GM13976 (cell line): Measurements from ENCODE around the gene KIAA0753.

Experiments used
- DNase-seq: peaks from one replicate; pipeline ENCODE4 v3.0.0; 2012; ENCODE audit warnings: low spot score
- in situ Hi-C: fragments of 300-500 bp; cut with MboI; formaldehyde crosslinking; loops from one replicate; pipeline ENCODE4 v1.12.0; 2022; ENCODE audit warnings: low sequenced_read_pairs, mixed read lengths, inconsistent platforms; ENCODE audit not compliant: unreplicated experiment
- TF ChIP-seq, protein P1 (sequence below): IDR thresholded peaks from 2 replicates; pipeline ENCODE4 v1.5.1; 2012; ENCODE audit warnings: borderline replicate concordance, mild to moderate bottlenecking; ENCODE audit not compliant: insufficient read depth; ENCODE audit errors: extremely low read depth, missing control alignments, control extremely low read depth

KIAA0753 gene

DNA sequence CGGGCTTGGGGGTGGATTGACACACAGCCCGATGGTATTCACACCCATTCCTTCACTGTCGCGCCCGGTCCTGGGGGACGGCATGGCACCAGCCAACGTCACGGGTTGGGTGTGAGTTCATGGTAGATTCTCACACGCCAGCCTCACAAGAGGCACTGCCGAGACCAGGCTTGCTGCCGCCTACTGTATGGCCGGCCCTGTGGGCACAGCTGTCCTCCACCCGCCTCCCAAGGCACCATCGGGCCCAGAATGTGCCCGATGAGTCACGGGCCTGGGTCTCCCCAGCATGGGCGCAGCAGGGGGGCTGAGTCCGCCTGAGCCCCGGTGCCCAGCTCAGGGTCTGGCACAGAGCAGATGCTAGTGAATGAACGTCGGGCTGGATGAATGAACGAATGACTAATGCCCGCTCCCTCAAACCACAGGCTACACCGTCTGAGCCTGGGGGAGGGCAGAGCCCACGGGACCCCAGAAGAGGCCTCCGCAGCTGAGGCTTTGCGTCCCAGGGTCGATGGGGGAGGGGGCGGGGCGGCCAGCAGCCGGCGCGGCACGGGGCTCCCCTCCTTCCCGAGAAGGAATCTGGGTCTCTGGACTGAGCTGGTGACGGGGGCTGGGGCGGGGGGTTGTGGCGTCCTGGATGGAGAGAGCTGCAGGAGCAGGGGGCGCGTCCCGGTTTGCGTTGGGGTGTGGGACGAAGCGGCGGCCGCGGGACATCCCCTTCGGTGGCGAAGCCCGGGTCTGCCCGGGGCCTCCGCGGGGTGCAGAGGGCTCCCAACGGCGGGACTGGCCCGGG lies 85.0 kb downstream of the KIAA0753 start:
- TF ChIP-seq, protein P1, sequence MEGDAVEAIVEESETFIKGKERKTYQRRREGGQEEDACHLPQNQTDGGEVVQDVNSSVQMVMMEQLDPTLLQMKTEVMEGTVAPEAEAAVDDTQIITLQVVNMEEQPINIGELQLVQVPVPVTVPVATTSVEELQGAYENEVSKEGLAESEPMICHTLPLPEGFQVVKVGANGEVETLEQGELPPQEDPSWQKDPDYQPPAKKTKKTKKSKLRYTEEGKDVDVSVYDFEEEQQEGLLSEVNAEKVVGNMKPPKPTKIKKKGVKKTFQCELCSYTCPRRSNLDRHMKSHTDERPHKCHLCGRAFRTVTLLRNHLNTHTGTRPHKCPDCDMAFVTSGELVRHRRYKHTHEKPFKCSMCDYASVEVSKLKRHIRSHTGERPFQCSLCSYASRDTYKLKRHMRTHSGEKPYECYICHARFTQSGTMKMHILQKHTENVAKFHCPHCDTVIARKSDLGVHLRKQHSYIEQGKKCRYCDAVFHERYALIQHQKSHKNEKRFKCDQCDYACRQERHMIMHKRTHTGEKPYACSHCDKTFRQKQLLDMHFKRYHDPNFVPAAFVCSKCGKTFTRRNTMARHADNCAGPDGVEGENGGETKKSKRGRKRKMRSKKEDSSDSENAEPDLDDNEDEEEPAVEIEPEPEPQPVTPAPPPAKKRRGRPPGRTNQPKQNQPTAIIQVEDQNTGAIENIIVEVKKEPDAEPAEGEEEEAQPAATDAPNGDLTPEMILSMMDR: no peak
- DNase-seq: peak; percentile 48
- in situ Hi-C loops: no loop called here

- TF ChIP-seq, protein P1: no peak
- in situ Hi-C loops: no loop called here
- DNase-seq: no peak
Measured at GRCh38 chr17:6554871-6555330, 85.6 kb downstream of the KIAA0753 start.

DNA sequence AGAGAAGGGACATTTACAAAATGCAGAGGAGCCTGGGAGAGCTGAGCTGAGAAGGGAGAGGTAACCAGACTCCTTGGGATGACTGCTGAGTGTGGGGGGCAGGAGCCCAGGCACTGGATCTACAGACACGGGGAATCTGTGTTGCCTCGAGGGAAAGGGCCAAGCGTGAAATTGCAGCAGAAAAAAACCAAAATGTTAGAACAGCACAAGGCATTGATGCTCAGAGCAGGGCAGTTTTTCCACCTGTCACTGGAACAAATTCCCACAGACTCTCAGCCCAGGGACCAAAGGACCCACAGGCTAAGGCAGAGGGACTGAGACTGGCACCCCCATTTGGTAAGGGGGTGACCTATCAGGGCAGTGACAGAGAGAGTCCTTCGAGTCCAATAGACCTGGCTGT lies 86.2 kb downstream of the KIAA0753 start:
- TF ChIP-seq, protein P1: no peak
- in situ Hi-C loops: no loop called here

DNA sequence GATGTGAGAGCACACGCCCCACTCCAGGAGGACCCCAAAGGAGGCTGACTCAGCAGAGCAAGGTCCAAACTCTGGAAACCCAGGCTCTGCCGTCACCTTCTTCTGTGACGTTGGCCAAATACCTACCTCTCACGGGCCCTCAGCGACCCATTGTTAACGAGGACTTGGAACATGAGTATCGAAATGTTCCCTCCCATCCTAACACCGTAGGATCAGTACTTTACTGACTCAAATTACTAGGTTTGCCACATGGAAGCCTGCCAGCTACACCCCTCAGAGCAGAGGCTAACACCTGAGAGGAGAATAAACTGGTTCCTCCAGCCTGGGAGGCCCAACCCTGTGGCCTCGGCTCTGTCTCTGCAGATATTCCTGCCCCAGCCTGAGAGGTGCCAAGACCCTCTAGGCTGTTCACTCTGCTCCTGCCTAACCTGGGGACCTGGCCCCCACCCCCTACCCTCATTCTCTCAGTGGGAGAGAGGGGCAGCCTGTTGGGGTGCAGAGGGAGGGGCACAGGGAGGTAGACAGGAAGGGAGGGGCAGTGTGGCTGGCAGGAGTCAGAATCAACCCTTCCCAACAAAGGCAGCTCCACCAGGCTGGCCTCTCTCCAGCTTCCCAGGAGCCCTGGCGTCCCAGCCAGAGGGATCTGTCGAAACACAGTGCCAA lies 88.5 kb downstream of the KIAA0753 start:
- DNase-seq: no peak
- TF ChIP-seq, protein P1: no peak
- in situ Hi-C loops: no loop called here

More for the DNA sequence above, 86.2 kb downstream of the KIAA0753 start:
- no peak for DNase-seq

DNA sequence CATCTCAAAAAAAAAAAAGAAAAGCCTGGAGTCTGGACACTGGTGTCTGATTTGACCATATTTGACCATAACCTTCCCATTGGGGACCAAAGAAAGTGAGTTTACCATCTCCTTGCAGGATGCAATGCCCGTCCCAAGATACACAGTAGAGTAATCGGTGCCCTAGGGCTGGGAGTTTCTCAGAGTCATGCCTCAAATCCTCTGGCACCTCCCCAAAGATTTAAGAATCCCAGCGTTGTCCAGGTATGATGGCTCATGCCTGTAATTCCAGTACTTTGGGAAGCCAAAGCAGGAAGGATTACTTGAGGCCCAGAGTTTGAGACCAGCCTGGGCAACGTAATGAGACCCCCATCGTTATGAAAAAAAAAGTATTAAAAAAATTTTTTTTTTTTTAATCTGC lies 89.2 kb downstream of the KIAA0753 start:
- in situ Hi-C loops: no loop called here
- DNase-seq: no peak

DNA sequence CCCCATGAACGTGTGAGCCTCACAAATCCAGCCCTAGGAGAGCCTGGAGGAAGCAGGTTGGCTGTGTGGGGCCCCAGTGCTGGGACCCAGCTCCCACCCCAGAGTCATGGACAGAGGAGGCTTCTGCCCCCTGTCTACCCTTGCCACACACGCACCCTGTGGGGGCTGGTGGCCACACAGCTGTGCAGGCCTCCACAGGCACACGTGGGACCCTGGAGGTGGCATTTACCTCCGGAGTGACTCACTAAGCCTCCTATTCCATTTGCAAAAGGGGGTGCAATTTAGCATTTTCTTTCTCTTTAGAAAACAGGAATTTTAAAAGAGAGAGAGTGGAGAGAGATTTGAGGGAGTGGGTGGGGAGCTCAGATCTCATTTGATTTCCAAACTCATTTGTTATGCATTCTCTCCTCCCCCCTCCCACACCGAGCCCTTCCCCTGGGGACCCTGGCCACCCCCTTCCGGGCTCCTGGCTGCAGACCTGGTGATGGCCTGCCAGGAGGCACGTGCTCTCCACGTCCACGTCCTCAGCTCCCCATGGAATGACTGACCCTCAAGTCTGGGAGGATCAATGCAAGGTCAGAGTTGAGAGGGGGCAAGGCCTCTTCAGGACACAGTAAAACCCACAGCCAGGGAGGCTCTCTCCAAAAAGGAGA lies 91.0 kb downstream of the KIAA0753 start:
- in situ Hi-C loops: no loop called here
- TF ChIP-seq, protein P1: no peak
- no peak for DNase-seq

More for the DNA sequence above, 89.2 kb downstream of the KIAA0753 start:
- TF ChIP-seq, protein P1: no peak
